Osteocyte (in vitro differentiated cells): Measurements from ENCODE around the gene TLN1. TPM values are rescaled to one million over a fixed set of nuclear protein-coding genes. Genes with fewer than 3 reads are reported as not detected.
A peak's percentile ranks its signal among the peaks of the same experiment; 100 is the strongest.

Experiments used
- DNase-seq: peaks from one replicate; pipeline ENCODE4 v3.0.0; 2021; ENCODE audit warnings: mixed read lengths; ENCODE audit not compliant: unreplicated experiment; ENCODE audit errors: extremely low spot score
- H3K27ac Mint-ChIP-seq: one replicate; pipeline ENCODE4 v1.8.0; 2021; ENCODE audit warnings: mild to moderate bottlenecking, mixed read lengths; ENCODE audit not compliant: unreplicated experiment
- H3K27me3 Mint-ChIP-seq: one replicate; pipeline ENCODE4 v1.8.0; 2021; ENCODE audit warnings: mixed read lengths; ENCODE audit not compliant: unreplicated experiment
- H3K36me3 Mint-ChIP-seq: one replicate; pipeline ENCODE4 v1.8.0; 2021; ENCODE audit warnings: mixed read lengths; ENCODE audit not compliant: unreplicated experiment
- H3K4me1 Mint-ChIP-seq: one replicate; pipeline ENCODE4 v1.8.0; 2021; ENCODE audit warnings: mixed read lengths; ENCODE audit not compliant: unreplicated experiment
- H3K4me3 Mint-ChIP-seq: one replicate; pipeline ENCODE4 v1.8.0; 2021; ENCODE audit warnings: mild to moderate bottlenecking, moderate library complexity, mixed read lengths; ENCODE audit not compliant: unreplicated experiment
- H3K9me3 Mint-ChIP-seq: one replicate; pipeline ENCODE4 v1.8.0; 2021; ENCODE audit warnings: mixed read lengths; ENCODE audit not compliant: unreplicated experiment
- total RNA-seq: library from RNA; stranded (reverse); gene quantifications from 2 replicates; pipeline ENCODE4 v1.2.1, GENCODE V29; 2021
- TF ChIP-seq, protein P1 (sequence below): fragments of 200-600 bp; sonication (generic); IDR thresholded peaks from 2 replicates; pipeline ENCODE4 v1.5.0; 2021; ENCODE audit warnings: antibody characterized with exemption, mild to moderate bottlenecking, moderate library complexity

The TLN1 gene
- total RNA-seq, 1 donor from 2014 or later = 439 TPM

GRCh38 chr9:35767458-35767857, 35.5 kb upstream of the TLN1 start:
- peak; percentile 13 for DNase-seq
- no peaks in the 10 kb centered on the region for H3K27me3 Mint-ChIP-seq
- TF ChIP-seq, protein P1, sequence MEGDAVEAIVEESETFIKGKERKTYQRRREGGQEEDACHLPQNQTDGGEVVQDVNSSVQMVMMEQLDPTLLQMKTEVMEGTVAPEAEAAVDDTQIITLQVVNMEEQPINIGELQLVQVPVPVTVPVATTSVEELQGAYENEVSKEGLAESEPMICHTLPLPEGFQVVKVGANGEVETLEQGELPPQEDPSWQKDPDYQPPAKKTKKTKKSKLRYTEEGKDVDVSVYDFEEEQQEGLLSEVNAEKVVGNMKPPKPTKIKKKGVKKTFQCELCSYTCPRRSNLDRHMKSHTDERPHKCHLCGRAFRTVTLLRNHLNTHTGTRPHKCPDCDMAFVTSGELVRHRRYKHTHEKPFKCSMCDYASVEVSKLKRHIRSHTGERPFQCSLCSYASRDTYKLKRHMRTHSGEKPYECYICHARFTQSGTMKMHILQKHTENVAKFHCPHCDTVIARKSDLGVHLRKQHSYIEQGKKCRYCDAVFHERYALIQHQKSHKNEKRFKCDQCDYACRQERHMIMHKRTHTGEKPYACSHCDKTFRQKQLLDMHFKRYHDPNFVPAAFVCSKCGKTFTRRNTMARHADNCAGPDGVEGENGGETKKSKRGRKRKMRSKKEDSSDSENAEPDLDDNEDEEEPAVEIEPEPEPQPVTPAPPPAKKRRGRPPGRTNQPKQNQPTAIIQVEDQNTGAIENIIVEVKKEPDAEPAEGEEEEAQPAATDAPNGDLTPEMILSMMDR = no peak
- no peak overlapping the region for H3K27ac Mint-ChIP-seq
- H3K36me3 Mint-ChIP-seq = no peaks in the 10 kb centered on the region
- H3K9me3 Mint-ChIP-seq = no peaks in the 10 kb centered on the region
- no peaks in the 10 kb centered on the region for H3K4me1 Mint-ChIP-seq
- H3K4me3 Mint-ChIP-seq = no peak overlapping the region

GRCh38 chr9:35766997-35767396, 35.0 kb upstream of the TLN1 start:
- DNase-seq = no peak
- Mint-ChIP-seq H3K27ac (no peak overlapping the region), H3K4me3 (no peak overlapping the region), H3K4me1 (no peaks in the 10 kb centered on the region), H3K36me3 (no peaks in the 10 kb centered on the region), H3K27me3 (no peaks in the 10 kb centered on the region), H3K9me3 (no peaks in the 10 kb centered on the region)
- TF ChIP-seq, protein P1 = no peak

DNA sequence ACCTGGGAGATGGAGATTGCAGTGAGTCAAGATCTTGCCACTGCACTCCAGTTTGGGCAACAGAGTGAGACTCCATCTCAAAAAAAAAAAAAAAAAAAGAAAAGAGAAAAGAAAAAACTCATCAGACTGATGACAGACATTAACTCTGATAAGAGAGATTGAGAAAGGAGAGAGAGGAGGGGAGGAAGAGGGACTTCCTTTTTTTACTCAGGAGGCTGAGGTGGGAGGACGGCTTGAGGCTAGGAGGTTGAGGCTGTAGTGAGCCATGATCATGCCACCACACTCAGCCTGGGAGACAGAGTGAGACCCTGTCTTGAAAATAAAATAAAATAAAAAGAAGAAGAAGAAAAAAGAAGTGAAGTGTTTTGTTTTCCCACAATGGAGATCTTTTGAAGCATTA, 31.8 kb upstream of the TLN1 start:
- TF ChIP-seq, protein P1 = no peak
- no peak overlapping the region for H3K4me3 Mint-ChIP-seq
- no peaks in the 10 kb centered on the region for H3K36me3 Mint-ChIP-seq
- peaks cover 12% of the 10 kb centered on the region for H3K4me1 Mint-ChIP-seq
- DNase-seq = no peak
- H3K27ac Mint-ChIP-seq = no peak overlapping the region
- H3K9me3 Mint-ChIP-seq = no peaks in the 10 kb centered on the region
- H3K27me3 Mint-ChIP-seq = no peaks in the 10 kb centered on the region

GRCh38 chr9:35763181-35763580, 31.2 kb upstream of the TLN1 start:
- Mint-ChIP-seq H3K9me3 (no peaks in the 10 kb centered on the region), H3K4me1 (peaks cover 19% of the 10 kb centered on the region), H3K4me3 (no peak overlapping the region), H3K36me3 (no peaks in the 10 kb centered on the region), H3K27me3 (no peaks in the 10 kb centered on the region), H3K27ac (no peak overlapping the region)
- TF ChIP-seq, protein P1 = no peak
- DNase-seq = no peak

DNA sequence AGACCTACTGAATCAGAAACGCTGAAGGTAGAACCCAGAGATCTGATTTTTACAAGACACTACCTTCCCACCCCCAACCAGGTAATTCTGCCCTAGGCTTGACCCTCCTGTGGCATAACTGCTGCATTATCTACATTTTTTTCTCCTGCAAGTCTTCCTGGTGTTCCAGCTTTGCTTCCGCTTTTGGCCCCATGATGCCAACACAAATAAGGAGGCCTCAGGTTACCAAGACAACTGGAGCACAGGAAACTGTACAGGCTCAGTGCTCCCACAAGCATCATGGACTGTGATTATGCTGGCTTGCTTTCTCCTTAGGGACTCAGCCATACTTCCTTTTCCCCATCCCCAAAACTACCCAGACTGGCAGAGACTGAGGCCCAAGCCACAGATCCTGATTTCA, 28.7 kb upstream of the TLN1 start:
- no peak for DNase-seq
- Mint-ChIP-seq H3K4me3 (no peak overlapping the region), H3K27me3 (no peaks in the 10 kb centered on the region), H3K36me3 (no peaks in the 10 kb centered on the region), H3K4me1 (peaks cover 41% of the 10 kb centered on the region), H3K9me3 (no peaks in the 10 kb centered on the region), H3K27ac (peak overlapping the region; percentile 76)
- TF ChIP-seq, protein P1 = no peak
